Natural killer cell (primary cell): Measurements from ENCODE around the gene TMSB4X. TPM values are rescaled to one million over a fixed set of nuclear protein-coding genes. Genes with fewer than 3 reads are reported as not detected.
"Not testable (repeated sequence)": the region's sequence is repeated elsewhere in the genome, so short reads cannot be mapped to it uniquely, and the experiment has no call there.

ENCODE experiments used
- ATAC-seq, 3 donors: fragments of 150-1000 bp in 2 of 3; fragments of 200-7000 bp in 1 of 3; cut with Tn5 transposase; 1 replicate in 1 of 3; 2 replicates in 2 of 3; pipeline ENCODE4 v1.10.0; 2021; ENCODE audit warnings: mild to moderate bottlenecking in 2 of 3, moderate library complexity in 2 of 3
- DNase-seq, 2 donors: peaks; one replicate each; pipeline versions ENCODE4 v3.0.0 to v3.0.0-alpha.2; 2013 to 2021; ENCODE audit warnings: mixed read lengths in 1 of 2
- H3K27ac ChIP-seq: one replicate; pipeline ENCODE4 v1.5.1; 2013; ENCODE audit warnings: mild to moderate bottlenecking, low read length
- H3K27me3 ChIP-seq: one replicate; pipeline ENCODE4 v1.6.1; 2013; ENCODE audit warnings: low read length; ENCODE audit not compliant: control insufficient read depth, insufficient read depth
- H3K36me3 ChIP-seq: one replicate; pipeline ENCODE4 v1.6.1; 2013; ENCODE audit warnings: low read length; ENCODE audit not compliant: control insufficient read depth, insufficient read depth
- H3K4me1 ChIP-seq: one replicate; pipeline ENCODE4 v1.6.1; 2013; ENCODE audit warnings: low read length; ENCODE audit not compliant: control insufficient read depth, insufficient read depth
- H3K4me3 ChIP-seq: one replicate; pipeline ENCODE4 v1.5.1; 2013; ENCODE audit warnings: low read length
- H3K9me3 ChIP-seq: one replicate; pipeline ENCODE4 v1.6.1; 2013; ENCODE audit warnings: low read length; ENCODE audit not compliant: control insufficient read depth, insufficient read depth
- H3K27ac Mint-ChIP-seq, 2 donors: one replicate each; pipeline ENCODE4 v1.8.0; 2022; ENCODE audit warnings: mild to moderate bottlenecking in 2 of 2, mixed read lengths in 2 of 2, moderate library complexity in 1 of 2
- H3K27me3 Mint-ChIP-seq, 2 donors: one replicate each; pipeline ENCODE4 v1.8.0; 2022; ENCODE audit warnings: low read depth in 2 of 2, mixed read lengths in 2 of 2
- H3K36me3 Mint-ChIP-seq: one replicate; pipeline ENCODE4 v1.8.0; 2022; ENCODE audit warnings: mixed read lengths
- H3K4me1 Mint-ChIP-seq, 2 donors: one replicate each; pipeline ENCODE4 v1.8.0; 2022; ENCODE audit warnings: mixed read lengths in 2 of 2
- H3K4me3 Mint-ChIP-seq: one replicate; pipeline ENCODE4 v1.8.0; 2022; ENCODE audit warnings: mild to moderate bottlenecking, moderate library complexity, mixed read lengths
- H3K9me3 Mint-ChIP-seq, 2 donors: one replicate each; pipeline ENCODE4 v1.8.0; 2022; ENCODE audit warnings: mixed read lengths in 2 of 2
- CTCF ChIP-seq: fragments of 200-600 bp; IDR thresholded peaks from one replicate; pipeline ENCODE4 v1.8.0; 2022; ENCODE audit warnings: antibody characterized with exemption
- WGBS: methylation state at CpG from one replicate; pipeline ENCODE4 v1.1.7; 2013; ENCODE audit warnings: missing lambda C conversion rate; ENCODE audit not compliant: insufficient coverage; 5-methylcytosine and 5-hydroxymethylcytosine counted together
- intact Hi-C: fragments of 100-400 bp; cut with micrococcal nuclease; formaldehyde crosslinking; loops from one replicate; pipeline ENCODE4 v1.14.2; 2022
- total RNA-seq, 4 donors: library from RNA; stranded (reverse); fragments of 120-200 nt in 1 of 4; gene quantifications; one replicate each; pipeline versions ENCODE4 v1.2.3 to v1.2.4, GENCODE V29; 2013 to 2022

The TMSB4X gene
- total RNA-seq, 3 donors from 2014 or later (not counting 1 experiment from before 2014, with no cell fraction given): 5,049 to 6,005 (median 5,892) TPM

- H3K4me1 Mint-ChIP-seq: peaks cover 70 to 72% of the 10 kb centered on the region in 2 donors
- H3K27me3 ChIP-seq: no peaks in the 10 kb centered on the region
- H3K4me3 ChIP-seq: no peak overlapping the region
- TF ChIP-seq CTCF: no peak
- H3K4me1 ChIP-seq: peaks cover 73% of the 10 kb centered on the region
- H3K9me3 Mint-ChIP-seq: no peaks in the 10 kb centered on the region
- no peak for ATAC-seq
- no peaks in the 10 kb centered on the region for H3K36me3 ChIP-seq
- no peaks in the 10 kb centered on the region for H3K9me3 ChIP-seq
- peak overlapping the region; percentile 95 to 96 for H3K27ac Mint-ChIP-seq
- WGBS: 54% methylated on average over 4 of the region's 4 CpGs
- no peaks in the 10 kb centered on the region for H3K36me3 Mint-ChIP-seq
- intact Hi-C loops: loop anchor here (5.0 to 10.0 kb wide), 2 partner anchors 174 to 736 kb away; no protein-coding TSS in a partner anchor
- H3K27ac ChIP-seq: peak overlapping the region; percentile 99
- H3K4me3 Mint-ChIP-seq: peak overlapping the region; percentile 87
- DNase-seq: peak in 1 of 2 donors; percentile 33
- no peaks in the 10 kb centered on the region for H3K27me3 Mint-ChIP-seq
Measured at GRCh38 chrX:12958461-12958860, 16.4 kb upstream of the TMSB4X start.

GRCh38 chrX:12961196-12961718, 13.7 kb upstream of the TMSB4X start:
- Mint-ChIP-seq H3K36me3 (no peaks in the 10 kb centered on the region), H3K9me3 (no peaks in the 10 kb centered on the region), H3K27ac (peak overlapping the region; percentile 39 to 67), H3K4me1 (peaks cover 48 to 63% of the 10 kb centered on the region in 2 donors), H3K27me3 (no peaks in the 10 kb centered on the region), H3K4me3 (peak overlapping the region; percentile 58)
- H3K27ac ChIP-seq: no peak overlapping the region
- TF ChIP-seq CTCF: no peak
- H3K4me1 ChIP-seq: peaks cover 48% of the 10 kb centered on the region
- H3K36me3 ChIP-seq: no peaks in the 10 kb centered on the region
- H3K27me3 ChIP-seq: no peaks in the 10 kb centered on the region
- peak in 1 of 2 donors; percentile 15 for DNase-seq
- no peaks in the 10 kb centered on the region for H3K9me3 ChIP-seq
- intact Hi-C loops: no loop called here
- 0% methylated on average over 1 of the region's 2 CpGs for WGBS
- ATAC-seq: no peak
- H3K4me3 ChIP-seq: no peak overlapping the region

GRCh38 chrX:12962041-12962504, 12.8 kb upstream of the TMSB4X start:
- Mint-ChIP-seq H3K4me1 (peaks cover 41 to 61% of the 10 kb centered on the region in 2 donors), H3K27me3 (no peaks in the 10 kb centered on the region), H3K27ac (peak overlapping the region; percentile 39 to 67), H3K36me3 (no peaks in the 10 kb centered on the region), H3K4me3 (peak overlapping the region; percentile 0), H3K9me3 (no peaks in the 10 kb centered on the region)
- peak in 1 of 2 donors; percentile 2 for DNase-seq
- no peaks in the 10 kb centered on the region for H3K9me3 ChIP-seq
- no peak for ATAC-seq
- TF ChIP-seq CTCF: no peak
- no peaks in the 10 kb centered on the region for H3K27me3 ChIP-seq
- H3K4me1 ChIP-seq: peaks cover 46% of the 10 kb centered on the region
- H3K36me3 ChIP-seq: no peaks in the 10 kb centered on the region
- H3K4me3 ChIP-seq: no peak overlapping the region
- WGBS: 81% methylated on average over 4 of the region's 4 CpGs
- intact Hi-C loops: no loop called here
- no peak overlapping the region for H3K27ac ChIP-seq

DNA sequence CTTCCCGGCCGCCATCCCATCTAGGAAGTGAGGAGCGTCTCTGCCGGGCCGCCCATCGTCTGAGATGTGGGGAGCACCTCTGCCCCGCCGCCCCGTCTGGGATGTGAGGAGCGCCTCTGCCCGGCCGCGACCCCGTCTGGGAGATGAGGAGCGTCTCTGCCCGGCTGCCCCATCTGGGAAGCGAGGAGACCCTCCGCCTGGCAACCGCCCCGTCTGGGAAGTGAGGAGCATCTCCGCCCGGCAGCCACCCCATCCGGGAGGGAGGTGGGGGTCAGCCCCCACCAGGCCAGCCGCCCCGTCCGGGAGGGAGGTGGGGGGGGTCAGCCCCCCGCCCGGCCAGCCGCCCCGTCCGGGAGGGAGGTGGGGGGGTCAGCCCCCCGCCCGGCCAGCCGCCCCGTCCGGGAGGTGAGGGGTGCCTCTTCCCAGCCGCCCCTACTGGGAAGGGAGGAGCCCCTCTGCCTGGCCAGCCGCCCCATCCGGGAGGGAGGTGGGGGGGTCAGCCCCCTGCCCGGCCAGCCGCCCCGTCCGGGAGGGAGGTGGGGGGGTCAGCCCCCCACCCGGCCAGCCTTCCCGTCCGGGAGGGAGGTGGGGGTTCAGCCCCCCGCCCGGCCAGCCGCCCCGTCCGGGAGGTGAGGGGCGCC, 11.6 kb upstream of the TMSB4X start:
- H3K9me3 Mint-ChIP-seq, H3K4me3 Mint-ChIP-seq, H3K9me3 ChIP-seq, H3K27me3 Mint-ChIP-seq, DNase-seq, ATAC-seq, H3K36me3 Mint-ChIP-seq, H3K27ac Mint-ChIP-seq, H3K4me3 ChIP-seq, intact Hi-C loops, H3K36me3 ChIP-seq, H3K27me3 ChIP-seq, H3K27ac ChIP-seq: not testable (repeated sequence)
- peaks cover 43% of the 10 kb centered on the region for H3K4me1 ChIP-seq
- 89% methylated on average over 13 of the region's 52 CpGs for WGBS
- peaks cover 34 to 56% of the 10 kb centered on the region in 2 donors for H3K4me1 Mint-ChIP-seq
